Activated gamma-delta T cell treated with anti-CD3 and anti-CD28 coated beads, Interleukin-2, amount 50 U/mL, for 16 hours (primary cell): Measurements from ENCODE around the gene CPSF4.

ENCODE experiments used
- DNase-seq: peaks from one replicate; pipeline ENCODE4 v3.0.0-alpha.2; 2020; ENCODE audit warnings: low read depth

Gene CPSF4

DNA sequence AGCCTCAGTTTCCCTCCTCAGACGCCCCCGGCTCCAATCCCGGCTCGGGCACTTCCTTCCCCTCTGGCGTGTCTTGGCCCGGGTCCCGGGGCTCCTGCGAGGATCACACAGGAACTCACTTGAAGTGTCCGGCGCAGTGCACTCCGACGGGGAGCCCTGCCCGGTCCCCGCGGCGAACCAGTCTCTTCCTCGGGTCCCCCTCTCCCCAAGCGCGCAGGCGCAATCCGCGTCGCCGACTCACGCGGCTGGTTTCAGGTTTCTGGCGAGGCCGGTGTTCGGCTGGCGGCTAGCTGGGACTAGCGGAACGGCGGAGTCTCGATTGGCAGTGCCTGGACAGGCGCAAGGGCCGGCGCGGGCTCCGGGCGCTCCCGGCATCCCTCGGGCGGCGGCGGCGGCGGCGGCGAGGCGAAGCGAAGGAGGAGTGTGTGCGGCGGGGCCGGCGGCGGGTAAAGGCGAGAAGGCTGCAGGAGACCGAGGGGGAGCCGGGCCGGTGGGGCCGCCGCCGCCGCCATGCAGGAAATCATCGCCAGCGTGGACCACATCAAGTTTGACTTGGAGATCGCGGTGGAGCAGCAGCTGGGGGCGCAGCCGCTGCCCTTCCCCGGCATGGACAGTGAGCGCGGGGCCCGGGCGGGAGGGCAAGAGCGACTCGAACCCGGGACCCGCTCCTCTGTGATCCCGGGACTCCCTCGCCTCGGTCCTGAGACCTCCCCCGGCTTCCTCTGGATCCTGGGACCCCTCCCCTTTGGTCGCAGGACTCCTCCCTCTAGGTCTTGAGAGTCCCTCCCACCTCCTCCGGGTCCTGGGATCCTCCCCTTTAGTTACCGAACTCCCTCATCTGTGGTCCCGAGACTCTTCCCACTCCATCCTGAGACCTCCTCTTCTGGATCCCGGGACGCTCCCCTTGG is at the start of gene CPSF4, which contains the start of gene PTCD1:
Gene CPSF4, plus strand, starts transcription at position 371 of the 908 bp plus-strand sequence. Its CDS starts 140 bp downstream, at position 511.
Gene PTCD1, minus strand, starts transcription at position 226 of the 908 bp plus-strand sequence. CDS start 3,556 bp downstream, outside the sequence.
- peak; percentile 85 for DNase-seq

GRCh38 chr7:99389772-99390171 is 49.0 kb upstream of the CPSF4 start:
- no peak for DNase-seq

DNA sequence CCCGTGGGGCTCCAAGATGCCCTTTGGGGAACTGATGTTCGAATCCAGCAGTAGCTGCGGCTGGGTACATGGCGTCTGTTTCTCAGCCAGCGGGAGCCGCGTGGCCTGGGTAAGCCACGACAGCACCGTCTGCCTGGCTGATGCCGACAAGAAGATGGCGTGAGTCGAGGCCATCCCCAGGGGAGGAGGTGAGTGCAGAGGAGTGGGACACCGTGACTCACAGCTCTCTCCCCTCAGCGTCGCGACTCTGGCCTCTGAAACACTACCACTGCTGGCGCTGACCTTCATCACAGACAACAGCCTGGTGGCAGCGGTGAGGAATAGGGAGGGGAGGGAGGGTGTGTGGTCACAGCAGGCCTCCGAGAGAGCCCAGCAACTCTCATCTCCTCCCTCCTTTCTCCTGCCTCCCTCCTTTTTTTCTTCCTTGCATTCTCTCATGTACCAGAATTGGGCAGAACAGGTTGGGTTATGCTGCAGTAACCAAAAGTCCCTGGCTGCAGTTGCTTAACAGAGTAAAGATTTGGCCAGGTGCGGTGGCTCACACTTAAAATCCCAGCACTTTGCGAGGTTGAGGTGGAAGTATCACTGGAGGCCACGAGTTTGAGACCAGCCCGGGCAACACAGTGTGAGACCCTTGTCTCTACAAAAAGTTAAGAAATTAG is 47.7 kb upstream of the CPSF4 start:
- DNase-seq: no peak

GRCh38 chr7:99392046-99392445 is 46.7 kb upstream of the CPSF4 start:
- DNase-seq: no peak

GRCh38 chr7:99392659-99393354 is 45.9 kb upstream of the CPSF4 start:
- peak; percentile 69 for DNase-seq

DNA sequence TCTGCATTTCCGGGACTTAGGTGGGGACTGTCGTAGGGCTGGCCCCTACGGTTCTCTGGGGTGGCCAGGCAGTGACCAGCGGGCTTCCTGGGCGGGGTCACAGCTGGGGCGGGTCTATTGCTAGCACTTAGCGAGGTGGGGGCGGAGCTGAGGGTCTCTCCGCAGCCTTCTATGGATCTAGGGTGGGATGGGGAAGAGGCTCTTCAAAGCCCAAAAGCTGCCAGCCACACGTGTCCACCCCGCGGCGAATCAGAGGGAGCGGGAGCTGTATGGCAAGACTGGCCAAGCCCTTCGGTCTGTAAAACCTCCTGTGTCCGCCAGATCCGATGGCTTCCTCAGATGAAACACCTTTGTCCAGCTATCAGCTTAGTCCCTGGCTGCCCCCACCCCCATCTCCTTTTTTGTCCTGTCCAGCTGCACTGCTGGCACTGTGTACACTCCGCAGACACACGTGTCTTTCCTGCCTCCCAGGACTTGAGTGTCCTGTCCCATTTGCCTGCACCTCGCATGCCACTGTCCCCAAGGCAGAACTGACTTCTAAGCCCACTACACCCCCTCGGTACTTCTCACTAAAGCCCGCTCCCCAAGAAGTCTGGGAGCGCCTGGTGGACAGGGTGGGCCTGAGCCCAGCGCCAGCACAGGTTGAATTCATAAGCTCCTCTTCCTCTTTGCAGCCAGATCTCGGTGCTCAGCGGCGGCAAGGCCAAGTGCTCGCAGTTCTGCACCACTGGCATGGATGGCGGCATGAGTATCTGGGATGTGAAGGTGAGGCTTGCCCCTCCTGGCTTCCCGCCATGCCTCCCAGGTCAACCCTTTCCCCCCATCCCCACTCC is 45.2 kb upstream of the CPSF4 start:
- no peak for DNase-seq

- DNase-seq: no peak
Observed at GRCh38 chr7:99394188-99394502, 44.6 kb upstream of the CPSF4 start.

DNA sequence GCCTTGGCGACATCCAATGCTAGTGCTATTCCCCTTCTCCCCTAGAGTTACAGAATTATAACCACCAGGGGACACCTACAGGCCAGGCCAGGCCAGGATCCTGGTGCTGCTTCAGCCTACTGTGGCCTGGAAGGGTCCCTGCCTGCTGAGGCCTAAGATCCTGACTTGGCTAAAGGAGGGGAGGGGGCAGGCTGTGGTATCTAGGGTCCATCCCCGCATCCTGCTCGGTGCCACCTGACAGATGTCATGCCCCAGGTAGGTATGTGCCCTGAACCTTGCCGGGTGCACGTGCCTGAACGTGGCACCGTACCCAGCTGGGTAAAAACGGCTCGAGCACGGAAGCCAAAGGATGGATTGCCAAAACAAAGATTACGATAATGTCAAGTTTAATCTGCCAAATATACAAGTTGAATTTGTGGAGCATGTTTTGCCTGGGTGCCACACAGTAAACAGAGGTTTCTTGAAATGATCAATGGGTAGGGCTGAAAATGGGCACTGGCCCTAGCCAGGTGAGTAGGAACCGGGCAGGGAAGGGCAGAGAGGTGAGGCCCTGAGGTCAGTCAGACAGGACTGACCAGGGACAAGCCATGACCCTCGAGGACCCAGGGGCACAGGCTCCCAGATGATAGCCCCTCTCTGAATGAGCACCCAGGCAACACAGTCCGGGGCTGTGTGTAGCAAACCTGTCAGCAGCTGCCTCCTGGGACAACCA is 43.0 kb upstream of the CPSF4 start:
- no peak for DNase-seq

GRCh38 chr7:99396418-99397296 is 42.1 kb upstream of the CPSF4 start:
- no peak for DNase-seq

DNA sequence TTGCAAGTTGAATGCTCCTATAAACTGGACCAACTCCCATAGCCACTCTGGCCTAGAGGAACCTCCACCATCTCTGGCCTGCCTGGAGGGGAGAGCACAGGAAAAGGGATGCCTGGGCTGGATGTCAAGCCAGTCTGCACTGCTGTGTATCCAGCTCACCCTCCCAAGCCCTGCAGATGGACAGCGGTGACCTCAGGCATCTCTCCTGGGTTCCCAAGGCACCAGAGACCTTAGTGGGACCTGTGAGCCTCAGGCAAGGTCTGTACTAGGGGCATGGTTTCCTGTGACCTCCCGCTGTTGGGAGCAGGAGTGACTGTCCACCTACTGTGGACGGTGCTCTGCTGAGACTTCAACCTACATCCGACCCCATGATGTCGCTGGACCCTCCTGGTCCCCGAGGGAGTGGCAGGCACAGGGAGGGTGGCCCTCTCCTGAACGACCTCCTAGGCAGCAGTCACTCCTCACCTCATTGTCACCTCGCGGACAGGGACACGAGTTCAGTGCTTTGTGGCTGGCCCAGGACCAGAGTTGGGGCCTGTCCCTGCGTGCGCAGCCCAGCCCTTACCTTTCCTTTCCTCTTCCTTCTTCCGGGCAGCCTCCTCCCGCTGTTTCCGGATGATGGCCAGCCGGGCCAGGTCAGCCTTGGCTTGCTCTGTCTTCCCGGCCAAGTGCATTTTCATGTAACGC is 41.3 kb upstream of the CPSF4 start:
- no peak for DNase-seq

GRCh38 chr7:99398891-99399445 is 39.8 kb upstream of the CPSF4 start:
- no peak for DNase-seq

DNA sequence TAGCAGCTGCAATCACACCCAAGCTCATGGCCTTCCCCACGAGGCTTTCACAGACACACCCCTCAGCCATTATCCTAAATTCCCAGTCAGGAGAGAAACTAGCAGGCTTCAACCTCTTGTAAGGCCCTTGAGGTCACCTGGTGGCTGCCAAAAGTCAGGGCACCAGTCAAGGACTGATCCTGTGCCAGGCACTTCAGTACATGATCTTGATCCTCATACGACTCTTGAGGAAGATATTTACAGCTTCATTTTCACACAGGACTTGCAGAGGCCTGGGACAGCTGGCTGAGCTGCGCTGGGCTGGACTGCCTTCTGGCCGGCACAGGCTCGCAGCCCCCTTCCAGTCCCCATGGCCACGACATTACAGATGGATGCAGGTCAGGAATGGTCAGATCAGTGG is 39.1 kb upstream of the CPSF4 start:
- DNase-seq: no peak

DNA sequence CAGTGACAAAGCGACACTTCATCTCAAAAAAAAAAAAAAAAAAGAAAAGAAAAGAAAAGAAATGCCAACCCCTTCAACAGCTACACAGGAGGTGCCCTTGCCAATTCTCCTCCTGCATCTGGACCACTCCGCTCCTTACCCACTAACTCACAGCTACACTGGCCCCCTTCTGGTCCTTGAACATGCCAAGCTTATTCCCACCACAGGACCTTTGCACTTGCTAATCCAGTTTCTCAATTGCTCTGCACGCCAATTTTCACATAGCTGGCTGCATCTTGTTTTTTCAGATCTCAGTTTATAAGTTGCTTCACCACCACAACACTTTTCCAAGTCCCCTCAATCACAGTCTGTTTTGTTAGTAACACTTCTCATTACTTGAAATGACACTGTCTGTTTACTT is 35.9 kb upstream of the CPSF4 start:
- DNase-seq: no peak

DNA sequence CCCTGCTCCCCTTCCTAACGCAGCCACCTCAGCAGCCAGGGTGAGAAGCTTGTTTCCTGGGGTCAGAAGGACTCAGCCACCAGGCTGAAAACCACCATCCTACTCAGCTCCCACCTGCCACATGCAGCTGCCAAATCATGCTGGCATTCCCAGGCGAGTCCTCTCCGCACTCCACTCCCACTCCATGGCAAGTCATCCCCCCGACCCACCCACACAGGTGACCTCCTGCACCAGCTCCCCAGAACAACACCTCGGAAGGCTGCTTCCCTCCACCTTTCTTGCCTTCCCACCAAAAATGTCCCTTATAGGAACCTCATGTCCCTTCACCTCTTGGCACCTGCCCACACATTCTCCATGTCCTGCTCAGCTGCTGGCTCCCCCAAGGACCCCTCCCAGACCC is 35.0 kb upstream of the CPSF4 start:
- DNase-seq: no peak

DNA sequence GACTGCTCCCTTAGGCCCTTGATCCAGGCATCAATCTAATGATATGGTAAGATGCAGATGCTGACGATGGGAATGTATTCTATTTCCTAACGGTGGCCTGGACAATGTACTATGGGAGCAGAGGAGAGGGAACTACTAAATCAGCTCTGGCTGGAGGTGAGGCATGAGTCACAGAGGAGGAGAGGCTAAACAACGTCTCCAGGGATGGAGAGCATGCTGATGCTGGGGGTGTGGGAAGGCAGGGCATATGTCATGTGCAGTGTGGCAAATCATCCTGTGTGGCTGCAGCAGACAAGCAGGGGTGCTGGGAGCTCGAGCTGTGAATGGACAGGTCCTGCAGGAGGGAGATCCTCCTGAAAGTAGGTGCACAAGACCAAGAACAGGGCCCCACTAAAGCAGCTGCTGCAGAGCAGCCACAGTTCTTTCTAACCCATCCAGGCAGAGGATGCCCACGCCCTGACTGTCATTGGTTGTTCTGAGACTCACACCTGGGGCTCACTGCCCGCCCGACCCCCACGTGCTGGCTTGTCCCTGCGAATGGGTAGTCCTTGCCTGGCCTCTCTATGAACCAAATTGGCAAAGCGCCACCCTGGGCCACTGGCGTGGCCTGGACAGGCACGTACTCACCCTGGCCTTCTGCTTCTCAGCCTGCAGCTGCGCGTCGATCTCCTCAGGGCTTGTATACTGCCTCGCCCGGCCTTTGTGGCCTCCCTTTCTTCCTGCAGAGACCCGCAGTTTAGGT is 34.3 kb upstream of the CPSF4 start:
- no peak for DNase-seq

GRCh38 chr7:99404977-99405320 is 33.8 kb upstream of the CPSF4 start:
- no peak for DNase-seq

DNA sequence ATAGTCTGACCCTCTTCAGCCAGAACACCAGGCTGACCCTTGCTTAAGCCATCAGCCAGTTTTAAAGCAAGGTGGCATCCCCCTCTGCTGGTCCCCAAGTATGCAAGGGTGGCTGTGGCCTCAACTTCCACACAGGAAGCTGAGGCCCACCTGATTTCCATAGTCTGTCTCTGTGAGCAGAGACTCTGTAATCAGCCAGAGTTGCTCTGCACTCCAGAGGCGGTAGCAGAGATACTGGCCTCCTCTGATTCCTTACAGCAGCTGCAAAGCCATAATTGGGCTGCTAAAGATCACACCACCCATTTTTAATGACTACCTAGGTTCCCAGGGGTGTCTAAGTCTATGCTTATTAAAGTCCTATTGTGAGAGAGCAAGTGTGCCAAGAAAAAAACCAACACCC is 32.2 kb upstream of the CPSF4 start:
- DNase-seq: no peak

DNA sequence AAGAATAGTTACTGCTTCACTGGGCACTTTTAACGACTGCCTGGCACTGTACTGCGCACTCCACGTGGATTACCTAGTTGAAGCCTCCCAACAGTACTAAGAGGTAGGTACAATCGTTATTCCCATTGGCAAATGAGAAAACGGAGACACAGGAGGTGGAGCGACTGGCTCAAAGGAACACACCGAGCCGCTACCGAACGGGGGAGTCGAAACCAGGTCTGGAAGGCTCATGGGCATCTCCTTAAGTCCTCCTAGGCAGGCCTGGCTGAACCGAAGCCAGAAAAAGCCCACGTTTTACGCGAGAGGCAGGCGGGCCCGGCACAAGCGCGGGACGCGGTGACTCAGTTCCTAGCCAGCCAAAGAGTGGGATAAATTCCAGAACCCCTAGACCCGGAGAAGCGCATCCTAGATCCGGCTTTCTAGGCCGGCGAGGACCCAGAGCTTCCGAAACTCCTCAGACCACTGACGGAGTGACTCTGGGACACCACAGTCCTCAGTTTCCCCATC is 30.8 kb upstream of the CPSF4 start:
- DNase-seq: peak; percentile 26
